ENCODE measurements around the gene APOL6.
"Not testable (repeated sequence)": the region's sequence is repeated elsewhere in the genome, so short reads cannot be mapped to it uniquely, and the experiment has no call there.

APOL6 gene

DNA sequence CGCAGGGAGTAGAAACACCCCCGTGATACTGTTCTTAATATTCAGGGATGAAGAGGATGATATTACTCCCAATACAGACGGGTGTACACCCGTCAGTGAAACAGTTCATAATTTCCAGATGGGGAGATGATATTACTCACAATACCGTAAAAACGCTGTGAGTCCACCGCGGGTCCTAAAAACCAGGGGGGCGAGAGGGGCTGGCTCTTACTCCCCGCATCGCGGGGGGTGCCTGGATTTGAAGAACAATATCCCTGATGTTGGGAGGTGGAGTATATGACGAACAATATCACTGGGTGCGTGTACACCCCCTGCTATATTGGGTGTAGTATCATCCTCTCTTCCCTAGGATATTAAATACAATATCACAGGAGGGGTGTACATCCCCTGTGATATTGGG is 48.9 kb downstream of the APOL6 start:
- ATAC-seq (replicated peaks; ENCODE audit: extremely low read depth, poor library complexity, severe bottlenecking) (no peak), DNase-seq (ENCODE audit: low spot score in 2 of 2) (no peak)
- peaks cover 9% of the 10 kb centered on the region for H3K27me3 Mint-ChIP-seq
- no peaks in the 10 kb centered on the region for H3K36me3 Mint-ChIP-seq (ENCODE audit: insufficient read depth)
- H3K27ac Mint-ChIP-seq (ENCODE audit: low read depth): no peak overlapping the region
- no peaks in the 10 kb centered on the region for H3K4me1 Mint-ChIP-seq
- H3K9me3 Mint-ChIP-seq: no peaks in the 10 kb centered on the region
- H3K4me3 Mint-ChIP-seq: no peak overlapping the region

DNA sequence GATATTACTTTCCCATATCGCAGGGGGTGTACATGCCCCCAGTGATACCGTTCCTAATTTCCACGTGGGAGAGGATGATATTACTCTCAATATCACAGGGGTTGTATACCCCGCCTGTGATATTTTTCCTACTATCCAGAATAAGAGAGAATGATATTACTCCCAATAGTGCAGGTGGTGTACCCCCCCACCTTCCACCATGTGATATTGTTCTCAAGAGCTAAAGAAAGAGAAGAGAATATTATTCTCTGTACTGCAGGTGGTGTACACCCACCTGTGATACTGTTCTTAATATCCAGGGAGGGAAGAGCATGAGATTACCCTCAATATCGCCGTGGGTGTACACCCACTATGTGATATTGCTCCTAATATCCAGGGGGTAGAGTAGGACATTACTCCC is 51.6 kb downstream of the APOL6 start:
- not testable (repeated sequence) for H3K9me3 Mint-ChIP-seq; H3K4me3 Mint-ChIP-seq; ATAC-seq (replicated peaks; ENCODE audit: extremely low read depth, poor library complexity, severe bottlenecking); H3K36me3 Mint-ChIP-seq (ENCODE audit: insufficient read depth); H3K27ac Mint-ChIP-seq (ENCODE audit: low read depth); H3K27me3 Mint-ChIP-seq; H3K4me1 Mint-ChIP-seq; DNase-seq (ENCODE audit: low spot score in 2 of 2)

DNA sequence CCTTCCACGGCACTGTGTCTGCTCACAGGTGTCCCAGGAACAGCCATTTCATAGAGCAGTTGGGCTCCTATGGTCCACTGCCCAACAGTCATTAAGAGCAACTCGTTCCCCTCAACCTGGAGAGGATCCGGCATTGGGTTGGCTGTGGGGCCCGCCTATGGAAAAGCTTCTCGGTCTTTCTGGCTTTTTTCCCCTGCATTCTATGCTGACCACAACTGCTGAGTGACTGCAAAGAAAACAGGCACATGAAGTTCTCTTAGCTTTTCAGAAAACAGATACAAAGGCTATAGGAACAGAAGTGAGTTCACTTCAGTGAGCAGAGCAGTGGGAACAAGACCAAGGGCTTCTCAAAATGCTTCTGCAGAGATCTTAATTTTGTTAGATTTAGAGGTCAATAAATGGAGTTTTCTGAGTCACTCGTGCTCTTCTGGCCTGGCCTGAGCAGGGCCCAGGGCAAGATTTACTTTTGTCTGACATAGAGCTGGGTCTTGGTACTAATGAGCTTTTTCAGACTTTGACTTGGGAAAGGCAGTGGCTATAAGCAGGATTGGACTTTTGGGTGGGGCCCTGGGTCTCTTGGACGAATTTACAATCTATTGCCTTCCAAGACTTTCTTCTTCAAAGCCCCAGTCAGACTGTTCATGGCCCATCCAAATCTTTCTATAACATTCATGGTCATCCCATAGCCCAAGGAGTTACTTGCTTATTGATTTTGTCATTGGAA is 55.8 kb downstream of the APOL6 start:
- no peak overlapping the region for H3K4me3 Mint-ChIP-seq
- no peaks in the 10 kb centered on the region for H3K27me3 Mint-ChIP-seq
- ATAC-seq (replicated peaks; ENCODE audit: extremely low read depth, poor library complexity, severe bottlenecking) (no peak), DNase-seq (ENCODE audit: low spot score in 2 of 2) (no peak)
- H3K9me3 Mint-ChIP-seq: no peaks in the 10 kb centered on the region
- no peak overlapping the region for H3K27ac Mint-ChIP-seq (ENCODE audit: low read depth)
- H3K4me1 Mint-ChIP-seq: no peaks in the 10 kb centered on the region
- no peaks in the 10 kb centered on the region for H3K36me3 Mint-ChIP-seq (ENCODE audit: insufficient read depth)

DNA sequence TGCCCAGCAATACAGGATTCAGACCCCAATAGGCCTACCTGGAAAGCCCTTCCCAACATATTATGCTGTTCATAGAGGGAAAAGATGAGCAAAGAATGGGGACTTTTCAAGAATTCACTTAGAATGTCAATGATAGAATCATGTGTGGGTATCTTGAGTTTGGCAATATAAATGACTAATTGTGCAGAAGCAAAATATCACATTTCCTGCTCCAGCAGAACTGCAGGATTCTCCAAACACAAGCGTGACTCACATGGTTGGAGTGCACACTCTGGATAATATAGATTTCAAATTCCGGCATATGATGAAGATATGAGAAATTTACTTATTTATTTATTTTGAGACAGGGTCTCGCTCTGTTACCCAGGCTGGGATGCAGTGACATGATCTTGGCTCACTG is 56.9 kb downstream of the APOL6 start:
- ATAC-seq (replicated peaks; ENCODE audit: extremely low read depth, poor library complexity, severe bottlenecking): no peak
- Mint-ChIP-seq H3K4me1 (no peaks in the 10 kb centered on the region), H3K27ac (ENCODE audit: low read depth) (no peak overlapping the region), H3K27me3 (no peaks in the 10 kb centered on the region), H3K36me3 (ENCODE audit: insufficient read depth) (no peaks in the 10 kb centered on the region), H3K9me3 (no peaks in the 10 kb centered on the region), H3K4me3 (no peak overlapping the region)
- DNase-seq (ENCODE audit: low spot score in 2 of 2): no peak

DNA sequence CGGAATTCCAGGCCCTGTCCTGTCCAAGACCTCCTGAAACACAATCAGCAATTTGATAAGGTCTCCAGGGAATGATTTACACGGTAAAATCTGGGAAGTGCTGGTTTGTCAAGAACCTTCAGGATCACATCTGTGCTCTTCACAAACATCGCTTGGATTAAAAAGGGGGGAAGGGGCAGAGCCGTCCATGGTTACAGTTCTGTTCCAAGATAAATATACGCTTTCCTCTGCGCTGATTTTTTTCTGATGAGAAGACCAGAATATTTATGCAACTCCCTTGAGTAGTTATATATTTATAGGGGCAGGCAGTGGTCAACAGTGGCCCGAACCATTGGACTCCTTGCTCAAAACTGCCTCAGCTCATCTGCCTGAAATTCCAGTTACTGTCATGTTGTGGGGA is 60.2 kb downstream of the APOL6 start:
- no peak overlapping the region for H3K27ac Mint-ChIP-seq (ENCODE audit: low read depth)
- no peak for DNase-seq (ENCODE audit: low spot score in 2 of 2)
- peaks cover 9% of the 10 kb centered on the region for H3K9me3 Mint-ChIP-seq
- peaks cover 10% of the 10 kb centered on the region for H3K27me3 Mint-ChIP-seq
- H3K36me3 Mint-ChIP-seq (ENCODE audit: insufficient read depth): no peaks in the 10 kb centered on the region
- H3K4me1 Mint-ChIP-seq: no peaks in the 10 kb centered on the region
- no peak for ATAC-seq (replicated peaks; ENCODE audit: extremely low read depth, poor library complexity, severe bottlenecking)
- no peak overlapping the region for H3K4me3 Mint-ChIP-seq

DNA sequence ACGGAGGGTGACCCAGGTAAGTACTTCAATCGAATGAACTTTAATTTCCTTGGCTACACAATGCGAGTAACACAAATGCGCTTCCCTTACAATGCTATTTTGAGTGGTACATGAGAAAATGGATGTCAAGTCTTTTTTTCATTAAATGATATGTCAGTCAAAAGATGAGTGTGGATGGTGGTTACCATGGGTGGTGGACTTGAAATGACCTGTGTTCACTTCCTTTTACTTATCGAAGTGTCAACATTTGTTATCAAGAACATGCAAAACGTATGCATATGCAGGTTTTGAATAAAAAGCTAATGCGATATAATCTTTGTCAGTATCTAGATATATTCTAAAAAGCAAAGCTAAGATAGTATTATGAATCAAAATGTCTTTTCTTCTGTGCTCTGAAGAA is 60.7 kb downstream of the APOL6 start:
- H3K36me3 Mint-ChIP-seq (ENCODE audit: insufficient read depth): no peaks in the 10 kb centered on the region
- peaks cover 9% of the 10 kb centered on the region for H3K9me3 Mint-ChIP-seq
- no peak overlapping the region for H3K27ac Mint-ChIP-seq (ENCODE audit: low read depth)
- no peaks in the 10 kb centered on the region for H3K4me1 Mint-ChIP-seq
- no peak overlapping the region for H3K4me3 Mint-ChIP-seq
- H3K27me3 Mint-ChIP-seq: peaks cover 14% of the 10 kb centered on the region
- ATAC-seq (replicated peaks; ENCODE audit: extremely low read depth, poor library complexity, severe bottlenecking): no peak
- no peak for DNase-seq (ENCODE audit: low spot score in 2 of 2)

DNA sequence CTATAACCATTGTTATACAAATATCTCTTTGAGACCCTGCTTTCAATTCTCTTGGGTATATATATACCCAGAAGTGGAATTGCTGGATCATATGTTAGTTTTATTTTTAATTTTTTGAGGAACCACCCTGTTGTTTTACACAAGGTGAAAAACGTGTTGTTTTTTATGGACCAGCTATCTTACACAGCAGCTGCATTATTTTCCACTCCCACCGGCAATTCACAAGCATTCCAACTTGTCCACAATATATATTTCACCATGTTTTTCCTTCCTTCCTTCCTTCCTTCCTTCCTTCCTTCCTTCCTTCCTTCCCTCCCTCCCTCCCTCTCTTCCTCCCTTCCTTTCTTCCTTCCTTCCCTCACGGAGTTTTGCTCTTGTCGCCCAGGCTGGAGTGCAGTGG is 63.1 kb downstream of the APOL6 start:
- Mint-ChIP-seq H3K36me3 (ENCODE audit: insufficient read depth) (no peaks in the 10 kb centered on the region), H3K9me3 (peaks cover 9% of the 10 kb centered on the region), H3K27ac (ENCODE audit: low read depth) (no peak overlapping the region), H3K4me1 (no peaks in the 10 kb centered on the region), H3K27me3 (peaks cover 31% of the 10 kb centered on the region), H3K4me3 (no peak overlapping the region)
- ATAC-seq (replicated peaks; ENCODE audit: extremely low read depth, poor library complexity, severe bottlenecking) (no peak), DNase-seq (ENCODE audit: low spot score in 2 of 2) (no peak)

DNA sequence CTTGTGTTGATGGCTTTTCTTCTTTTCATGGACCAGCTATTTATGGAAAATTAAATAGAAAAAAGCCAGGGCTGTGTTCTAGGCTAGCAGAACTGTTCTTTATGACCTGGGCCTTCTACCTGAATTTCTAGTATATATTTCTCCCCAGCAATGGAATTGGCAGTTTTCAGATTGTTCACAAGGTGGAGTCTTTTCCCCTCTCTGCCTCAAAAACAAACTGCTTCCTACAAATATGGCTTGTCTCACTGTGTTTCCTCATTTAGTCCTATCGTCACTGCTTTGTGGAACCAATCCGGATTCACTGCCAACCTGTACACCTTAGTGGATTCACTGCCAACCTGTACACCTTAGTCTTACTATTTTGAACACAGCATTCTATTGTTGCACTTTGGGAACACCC is 64.4 kb downstream of the APOL6 start:
- no peak for DNase-seq (ENCODE audit: low spot score in 2 of 2)
- peaks cover 31% of the 10 kb centered on the region for H3K27me3 Mint-ChIP-seq
- H3K4me1 Mint-ChIP-seq: no peaks in the 10 kb centered on the region
- H3K9me3 Mint-ChIP-seq: peaks cover 9% of the 10 kb centered on the region
- ATAC-seq (replicated peaks; ENCODE audit: extremely low read depth, poor library complexity, severe bottlenecking): no peak
- H3K27ac Mint-ChIP-seq (ENCODE audit: low read depth): no peak overlapping the region
- no peaks in the 10 kb centered on the region for H3K36me3 Mint-ChIP-seq (ENCODE audit: insufficient read depth)
- H3K4me3 Mint-ChIP-seq: no peak overlapping the region

DNA sequence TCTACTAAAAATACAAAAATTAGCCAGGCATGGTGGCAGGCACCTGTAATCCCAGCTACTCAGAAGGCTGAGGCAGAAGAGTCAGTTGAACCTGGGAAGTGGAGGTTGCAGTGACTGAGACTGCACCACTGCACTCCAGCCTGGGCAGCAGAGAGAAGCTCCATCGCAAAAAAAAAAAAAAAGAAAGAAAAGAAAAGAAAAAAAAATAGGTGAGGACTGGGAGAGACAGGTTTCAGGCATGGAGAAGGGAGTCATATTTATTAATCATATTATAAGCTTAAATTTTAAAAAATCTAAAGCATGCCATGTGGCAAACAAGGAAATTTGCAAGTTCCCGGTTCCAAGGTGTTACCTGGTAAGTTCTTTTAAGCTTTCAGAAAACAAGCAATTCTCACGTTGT is 69.3 kb downstream of the APOL6 start, which contains the start of gene APOL5:
TSS of gene APOL5 (plus strand) at position 301 of the 400 bp plus-strand sequence. CDS start at position 301, 0 bp downstream.
- ATAC-seq (replicated peaks; ENCODE audit: extremely low read depth, poor library complexity, severe bottlenecking): no peak
- Mint-ChIP-seq H3K4me3 (no peak within 1 kb of the TSS), H3K27ac (ENCODE audit: low read depth) (no peak within 1 kb of the TSS), H3K27me3 (peaks cover 30% of the 10 kb centered on the region), H3K4me1 (no peaks in the 10 kb centered on the region), H3K36me3 (ENCODE audit: insufficient read depth) (no peaks in the 10 kb centered on the region), H3K9me3 (peaks cover 8% of the 10 kb centered on the region)
- no peak for DNase-seq (ENCODE audit: low spot score in 2 of 2)

All from central memory CD8-positive, alpha-beta T cell (primary cell).